DND-41 (cell line): ENCODE measurements around the gene SH3BP5.

Experiments
- ATAC-seq: fragments of 200-7000 bp; cut with Tn5 transposase; 3 replicates; pipeline ENCODE4 v1.9.1; 2021; ENCODE audit warnings: low read depth; ENCODE audit not compliant: insufficient read depth
- DNase-seq: peaks from one replicate; pipeline ENCODE4 v3.0.0-alpha.2; 2020
- H2AFZ ChIP-seq: 2 replicates; pipeline ENCODE4 v1.6.0; 2012; ENCODE audit warnings: low read depth, low read length
- H3K27ac ChIP-seq: 2 replicates; pipeline ENCODE4 v1.5.1; 2012; ENCODE audit warnings: low read length, inconsistent platforms
- H3K27me3 ChIP-seq: fragments of 200-600 bp; sonication (generic); 2 replicates; pipeline ENCODE4 v1.6.0; 2012; ENCODE audit warnings: low read length, mild to moderate bottlenecking, inconsistent platforms; ENCODE audit not compliant: insufficient read depth, poor library complexity
- H3K36me3 ChIP-seq: 2 replicates; pipeline ENCODE4 v1.5.1; 2012; ENCODE audit warnings: low read length, inconsistent platforms; ENCODE audit not compliant: insufficient read depth
- H3K4me1 ChIP-seq: 2 replicates; pipeline ENCODE4 v1.5.1; 2012; ENCODE audit warnings: mild to moderate bottlenecking, low read length; ENCODE audit not compliant: insufficient read depth
- H3K4me2 ChIP-seq: 2 replicates; pipeline ENCODE4 v1.6.0; 2012; ENCODE audit warnings: mild to moderate bottlenecking, moderate library complexity, low read length, inconsistent platforms; ENCODE audit not compliant: insufficient read depth
- H3K4me3 ChIP-seq, 2 experiments: fragments of 200-600 bp in 1 of 2; shearing (Covaris generic) in 1 of 2; 2 replicates each; pipeline ENCODE4 v1.5.1; 2012 to 2016; ENCODE audit warnings: inconsistent platforms in 2 of 2, low read length in 2 of 2, mild to moderate bottlenecking in 2 of 2, low read depth in 1 of 2, moderate library complexity in 1 of 2
- H3K79me2 ChIP-seq: 2 replicates; pipeline ENCODE4 v1.6.0; 2012; ENCODE audit warnings: low read length, inconsistent platforms; ENCODE audit not compliant: insufficient read depth
- H3K9ac ChIP-seq: 2 replicates; pipeline ENCODE4 v1.6.0; 2012; ENCODE audit warnings: low read depth, mild to moderate bottlenecking, inconsistent platforms, low read length, moderate library complexity
- H3K9me3 ChIP-seq: 2 replicates; pipeline ENCODE4 v1.5.1; 2012; ENCODE audit warnings: low read length, moderate library complexity, mild to moderate bottlenecking, inconsistent platforms; ENCODE audit not compliant: insufficient read depth, severe bottlenecking
- H4K20me1 ChIP-seq: 2 replicates; pipeline ENCODE4 v1.6.0; 2012; ENCODE audit warnings: low read length; ENCODE audit not compliant: insufficient read depth
- CTCF ChIP-seq: IDR thresholded peaks from 2 replicates; pipeline ENCODE4 v1.5.1; 2012; ENCODE audit warnings: borderline replicate concordance, low read length, moderate library complexity, mild to moderate bottlenecking; ENCODE audit not compliant: poor library complexity, severe bottlenecking; ENCODE audit errors: extremely low read depth
- EZH2 ChIP-seq: IDR thresholded peaks from 3 replicates; pipeline ENCODE4 v1.6.1; 2012; ENCODE audit warnings: borderline replicate concordance, low read depth, mild to moderate bottlenecking, moderate library complexity, low read length, inconsistent platforms; ENCODE audit not compliant: severe bottlenecking

Gene SH3BP5

GRCh38 chr3:15303216-15303615 is 29.2 kb downstream of the SH3BP5 start:
- no peak overlapping the region for H3K4me3 ChIP-seq
- no peak for DNase-seq
- H3K4me1 ChIP-seq, result peaks cover 17% of the 10 kb centered on the region
- peaks cover 34% of the 10 kb centered on the region for H3K36me3 ChIP-seq
- H3K9me3 ChIP-seq, result no peaks in the 10 kb centered on the region
- no peak for ATAC-seq
- no peak overlapping the region for H3K27ac ChIP-seq
- no peaks in the 10 kb centered on the region for H3K27me3 ChIP-seq
- H3K4me2 ChIP-seq, result no peak overlapping the region
- no peaks in the 10 kb centered on the region for H4K20me1 ChIP-seq
- TF ChIP-seq CTCF, result no peak
- TF ChIP-seq EZH2, result no peak
- peaks cover 30% of the 10 kb centered on the region for H3K79me2 ChIP-seq
- H3K9ac ChIP-seq, result no peak overlapping the region
- H2AFZ ChIP-seq, result no peak overlapping the region

- Histone ChIP-seq H3K4me2 (no peak overlapping the region), H3K27me3 (no peaks in the 10 kb centered on the region), H3K79me2 (peaks cover 17% of the 10 kb centered on the region), H3K4me1 (peaks cover 17% of the 10 kb centered on the region), H3K9ac (no peak overlapping the region), H3K36me3 (peaks cover 34% of the 10 kb centered on the region), H3K27ac (0 out of 2 replicates have a peak overlapping the region, but pooled peaks have one; percentile 0), H3K4me3 (no peak overlapping the region), H2AFZ (no peak overlapping the region), H4K20me1 (no peaks in the 10 kb centered on the region), H3K9me3 (no peaks in the 10 kb centered on the region)
- no peak for ATAC-seq
- no peak for DNase-seq
- TF ChIP-seq CTCF, result no peak
- TF ChIP-seq EZH2, result no peak
Observed at GRCh38 chr3:15301761-15302160, 30.6 kb downstream of the SH3BP5 start.

GRCh38 chr3:15300323-15301078 is 31.9 kb downstream of the SH3BP5 start:
- Histone ChIP-seq H3K36me3 (peaks cover 38% of the 10 kb centered on the region), H2AFZ (no peak overlapping the region), H3K9me3 (no peaks in the 10 kb centered on the region), H3K9ac (no peak overlapping the region), H3K4me1 (peaks cover 17% of the 10 kb centered on the region), H3K4me3 (no peak overlapping the region), H3K4me2 (no peak overlapping the region), H3K79me2 (peaks cover 18% of the 10 kb centered on the region), H3K27me3 (no peaks in the 10 kb centered on the region), H3K27ac (peak overlapping the region; percentile 52), H4K20me1 (no peaks in the 10 kb centered on the region)
- TF ChIP-seq EZH2, result no peak
- TF ChIP-seq CTCF, result peak; percentile 23
- ATAC-seq, result peak; percentile 72
- peak; percentile 64 for DNase-seq

- no peaks in the 10 kb centered on the region for H4K20me1 ChIP-seq
- no peak for ATAC-seq
- no peak for DNase-seq
Observed at GRCh38 chr3:15299036-15299435, 33.4 kb downstream of the SH3BP5 start.

More at GRCh38 chr3:15299036-15299435, 33.4 kb downstream of the SH3BP5 start:
- H3K36me3 ChIP-seq, result peaks cover 43% of the 10 kb centered on the region
- no peak overlapping the region for H3K27ac ChIP-seq
- peaks cover 16% of the 10 kb centered on the region for H3K79me2 ChIP-seq
- H3K4me2 ChIP-seq, result no peak overlapping the region
- no peak overlapping the region for H3K4me3 ChIP-seq
- no peak overlapping the region for H3K9ac ChIP-seq
- H3K4me1 ChIP-seq, result peaks cover 17% of the 10 kb centered on the region
- no peaks in the 10 kb centered on the region for H3K9me3 ChIP-seq
- no peak for TF ChIP-seq EZH2
- no peak for TF ChIP-seq CTCF
- H2AFZ ChIP-seq, result no peak overlapping the region
- H3K27me3 ChIP-seq, result no peaks in the 10 kb centered on the region
